Coronary artery (tissue), 2 donors: ENCODE measurements around the gene GOLM1.

Experiments
- DNase-seq: peaks from one replicate; pipeline ENCODE4 v3.0.0-alpha.2; 2017; ENCODE audit warnings: low spot score
- H3K27ac ChIP-seq, 2 donors: fragments of 200-600 bp; sonication (generic); one replicate each; pipeline ENCODE4 v1.5.1; 2016 to 2019
- H3K4me3 ChIP-seq: fragments of 200-600 bp; sonication (generic); 2 replicates; pipeline ENCODE4 v1.5.1; 2016; ENCODE audit warnings: mild to moderate bottlenecking, moderate library complexity
- CTCF ChIP-seq: fragments of 200-600 bp; sonication (generic); IDR thresholded peaks from one replicate; pipeline ENCODE4 v1.5.1; 2019; ENCODE audit warnings: antibody characterized with exemption

The GOLM1 gene

GRCh38 chr9:86021166-86021565 lies 78.2 kb downstream of the GOLM1 start:
- TF ChIP-seq CTCF = no peak
- Histone ChIP-seq H3K4me3 (no peak overlapping the region), H3K27ac (no peak overlapping the region)
- no peak for DNase-seq

- no peak overlapping the region for H3K4me3 ChIP-seq
- TF ChIP-seq CTCF = no peak
- H3K27ac ChIP-seq = no peak overlapping the region
- DNase-seq = no peak
Observed at GRCh38 chr9:86020731-86021130, 78.6 kb downstream of the GOLM1 start.

GRCh38 chr9:86009133-86009532 lies 90.2 kb downstream of the GOLM1 start:
- DNase-seq = no peak
- Histone ChIP-seq H3K4me3 (no peak overlapping the region), H3K27ac (no peak overlapping the region)
- no peak for TF ChIP-seq CTCF

GRCh38 chr9:86005253-86005775 lies 94.0 kb downstream of the GOLM1 start:
- TF ChIP-seq CTCF = no peak
- Histone ChIP-seq H3K27ac (no peak overlapping the region), H3K4me3 (no peak overlapping the region)
- DNase-seq = no peak

GRCh38 chr9:85995599-85995998 lies 103.8 kb downstream of the GOLM1 start:
- DNase-seq = no peak
- no peak overlapping the region for H3K27ac ChIP-seq
- no peak for TF ChIP-seq CTCF
- H3K4me3 ChIP-seq = no peak overlapping the region

- no peak for TF ChIP-seq CTCF
- no peak overlapping the region for H3K4me3 ChIP-seq
Observed at GRCh38 chr9:85995097-85995496, 104.3 kb downstream of the GOLM1 start.

GRCh38 chr9:85994191-85994590 lies 105.2 kb downstream of the GOLM1 start:
- TF ChIP-seq CTCF = no peak
- no peak overlapping the region for H3K4me3 ChIP-seq
- H3K27ac ChIP-seq = no peak overlapping the region
- no peak for DNase-seq

More at GRCh38 chr9:85995097-85995496, 104.3 kb downstream of the GOLM1 start:
- H3K27ac ChIP-seq = no peak overlapping the region
- no peak for DNase-seq
